ENCODE measurements around the gene EIF4A3.
A peak's percentile ranks its signal among the peaks of the same experiment; 100 is the strongest.

Gene EIF4A3

DNA sequence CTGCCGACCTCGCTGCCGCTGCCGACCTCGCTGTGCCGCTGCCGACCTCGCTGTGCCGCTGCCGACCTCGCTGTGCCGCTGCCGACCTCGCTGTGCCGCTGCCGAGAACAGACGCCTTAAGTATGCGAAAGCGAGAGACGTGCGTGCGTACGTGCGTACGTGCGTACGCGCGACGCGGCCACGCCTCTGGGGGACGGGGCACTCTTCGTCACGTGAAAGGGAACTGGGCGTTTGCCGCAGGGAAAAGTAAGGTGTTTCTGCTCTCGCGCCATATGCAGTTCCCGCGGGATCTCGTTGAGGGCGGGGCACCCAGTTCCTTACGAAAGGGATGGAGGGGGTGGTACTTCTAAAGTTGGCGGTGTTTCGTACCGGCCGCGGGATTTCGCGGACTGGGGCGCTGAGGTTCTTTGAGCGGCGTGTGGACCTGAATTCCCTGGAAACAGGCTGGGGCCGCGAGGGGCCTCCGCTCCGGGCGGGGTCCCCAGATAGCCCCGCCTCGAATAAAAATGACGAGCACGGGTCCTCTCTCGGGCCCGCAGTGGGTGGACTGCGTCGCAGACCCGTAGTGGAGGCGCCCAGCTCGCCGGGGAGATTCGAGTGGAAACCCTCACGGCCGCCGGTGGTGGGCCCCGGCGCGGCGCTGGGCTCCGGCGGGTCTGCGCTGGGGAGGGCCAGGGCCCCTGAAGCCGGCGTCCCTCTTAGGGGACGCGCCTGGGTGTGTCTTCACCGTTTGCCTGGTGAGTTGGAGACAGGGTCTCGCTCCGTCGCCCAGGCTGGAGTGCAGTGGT, at the start of gene EIF4A3:
Gene EIF4A3, minus strand, starts transcription at position 94 of the 788 bp plus-strand sequence. CDS start 167 bp downstream, outside the sequence.
- peak; percentile 98 for DNase-seq

DNA sequence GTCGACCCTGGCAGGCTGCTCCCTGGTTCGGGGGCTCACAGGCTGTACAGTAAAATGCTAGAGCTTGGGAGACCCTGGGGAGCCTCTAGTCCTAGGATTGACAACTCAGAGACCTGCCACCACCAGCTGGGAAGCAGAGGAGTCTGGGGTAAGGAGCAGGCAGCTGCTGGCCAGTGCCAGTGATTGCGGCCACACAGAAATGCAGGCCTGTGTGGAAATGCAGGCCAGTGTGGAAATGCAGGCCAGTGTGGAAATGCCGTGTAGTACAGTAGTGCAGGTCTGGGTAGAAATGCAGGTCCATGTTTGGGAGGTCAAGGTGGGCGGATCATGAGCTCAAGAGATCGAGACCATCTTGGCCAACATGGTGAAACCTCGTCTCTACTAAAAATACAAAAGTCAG, 49.7 kb upstream of the EIF4A3 start:
- no peak for DNase-seq

DNA sequence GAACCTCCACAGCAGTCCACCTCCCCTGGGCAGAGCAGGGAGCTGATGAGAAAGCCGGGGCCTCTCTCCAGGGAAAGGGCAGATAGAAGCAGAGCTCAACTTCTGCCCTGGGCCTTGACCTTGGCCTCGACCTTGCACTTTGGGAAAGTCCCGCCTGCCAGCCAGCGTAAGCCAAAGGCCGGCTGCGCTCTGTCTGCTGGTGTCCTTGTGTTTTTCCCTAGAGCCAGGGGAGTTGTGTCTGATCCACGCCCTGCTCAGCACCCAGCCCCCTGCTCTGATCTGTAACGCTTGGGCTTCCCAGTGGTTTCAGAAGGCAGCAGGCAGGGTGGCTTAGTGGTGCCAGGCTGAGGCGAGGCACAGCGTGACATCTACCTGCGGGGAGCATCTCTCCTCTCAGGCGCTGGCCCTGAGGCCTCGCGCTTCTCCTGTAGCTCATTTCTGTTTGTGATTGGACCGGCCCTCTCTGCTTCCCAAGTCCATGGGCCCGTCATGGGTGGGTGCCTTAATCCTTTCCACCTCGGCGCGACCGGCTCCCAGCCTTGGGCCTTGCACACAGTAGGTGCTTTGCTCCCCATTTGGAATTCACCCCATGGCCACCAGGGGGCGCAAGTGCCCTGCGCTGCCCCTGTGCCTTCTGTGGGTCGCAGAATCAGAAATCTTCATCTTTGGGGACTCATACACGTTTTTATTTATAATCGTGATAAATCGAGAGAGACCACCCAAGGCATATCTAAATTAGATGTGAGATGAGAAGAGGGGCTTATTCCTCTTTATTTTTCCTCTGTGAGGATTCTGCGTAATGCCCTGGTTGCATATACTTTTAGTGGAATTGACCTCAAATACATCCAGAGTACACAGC, 49.0 kb upstream of the EIF4A3 start:
- DNase-seq: peak; percentile 40 to 74

DNA sequence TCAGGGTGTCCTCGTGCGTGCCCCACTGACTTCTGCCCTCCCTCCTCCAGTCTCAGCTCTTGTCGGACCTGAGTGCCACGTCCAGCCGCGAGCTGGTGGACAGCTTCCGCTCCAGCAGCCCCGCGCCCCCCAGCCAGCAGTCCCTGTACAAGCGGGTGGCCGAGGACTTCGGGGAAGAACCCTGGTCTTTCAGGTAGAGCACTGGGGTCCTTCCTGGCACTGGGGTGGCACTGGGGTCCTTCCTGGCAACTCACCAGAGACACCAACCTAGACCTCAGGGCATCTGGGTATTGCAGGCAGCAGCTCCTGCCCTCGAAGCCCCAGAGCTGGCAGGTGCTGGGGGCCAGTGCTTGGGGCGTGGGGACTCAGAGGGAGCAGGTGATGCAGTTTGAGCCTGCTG, 48.2 kb upstream of the EIF4A3 start:
- DNase-seq: no peak

DNA sequence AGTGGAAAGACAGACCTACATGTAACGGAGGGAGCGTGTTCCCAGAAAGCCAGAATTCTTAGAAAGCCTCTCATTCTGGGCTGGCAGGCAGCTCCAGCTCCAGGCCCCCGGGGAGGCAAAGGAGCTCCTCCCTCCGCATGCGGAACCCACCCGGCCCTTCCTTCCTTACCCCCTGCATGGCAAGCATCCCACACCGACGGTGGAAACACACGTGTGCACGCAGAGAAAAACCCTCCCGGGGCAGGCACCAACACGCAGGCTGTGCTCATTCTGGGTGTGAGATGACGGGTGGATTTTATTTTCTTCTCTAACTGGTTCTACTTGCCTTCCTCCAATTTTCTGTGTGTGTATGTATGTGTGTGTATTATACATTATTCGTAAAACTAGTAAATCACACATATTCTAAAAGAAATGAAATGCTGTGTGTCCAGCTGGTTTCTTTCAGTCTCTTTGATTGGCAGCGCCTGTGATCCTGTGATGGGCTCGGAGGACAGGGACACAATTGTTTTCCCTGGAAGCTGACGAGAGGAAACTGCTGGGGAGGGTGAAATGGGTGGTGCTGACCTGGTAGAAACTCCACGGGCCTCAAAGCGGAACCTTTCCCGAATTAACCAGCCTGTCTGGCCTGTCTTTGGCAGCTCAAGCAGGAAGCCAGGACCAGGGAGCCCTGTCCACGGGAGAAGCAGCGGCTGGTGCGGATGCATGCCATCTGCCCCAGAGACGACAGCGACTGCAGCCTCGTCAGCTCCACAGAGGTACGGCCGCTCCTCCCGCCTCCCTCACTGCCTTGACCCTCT, 45.1 kb upstream of the EIF4A3 start:
- no peak for DNase-seq

DNA sequence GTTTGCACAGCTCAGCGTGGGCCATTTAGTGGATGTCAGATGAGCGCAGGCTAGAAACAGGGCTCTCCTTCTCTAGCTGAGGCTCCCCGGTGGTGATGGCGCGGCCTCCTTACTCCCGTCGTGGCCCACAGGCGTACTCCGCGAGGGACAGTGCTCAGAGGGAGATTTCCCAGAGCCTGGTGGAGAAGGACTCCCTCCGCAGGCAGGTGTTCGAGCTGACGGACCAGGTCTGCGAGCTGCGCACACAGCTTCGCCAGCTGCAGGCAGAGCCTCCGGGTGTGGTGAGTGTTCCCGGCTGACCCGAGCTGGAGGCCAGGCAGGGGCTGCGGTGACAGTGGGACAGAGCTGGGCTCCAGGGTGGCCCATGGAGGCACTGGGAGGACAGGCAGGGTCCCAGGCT, 44.3 kb upstream of the EIF4A3 start:
- no peak for DNase-seq

DNA sequence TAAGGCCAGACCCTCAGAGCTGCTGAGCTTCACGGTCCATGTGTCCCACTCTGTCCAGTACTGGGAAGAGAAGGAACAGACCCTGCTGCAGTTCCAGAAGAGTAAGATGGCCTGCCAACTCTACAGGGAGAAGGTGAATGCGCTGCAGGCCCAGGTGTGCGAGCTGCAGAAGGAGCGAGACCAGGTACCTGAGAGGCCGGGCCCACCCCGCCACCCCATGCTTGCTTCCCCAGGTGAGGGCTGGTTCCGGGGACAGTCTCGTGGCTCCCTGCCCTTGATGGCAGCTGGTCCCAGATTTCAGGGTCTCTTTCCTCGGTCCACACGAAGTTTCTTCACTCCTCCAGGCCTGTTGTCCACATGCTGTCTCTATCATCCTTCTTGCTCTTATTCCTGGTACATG, 43.8 kb upstream of the EIF4A3 start:
- DNase-seq: no peak

DNA sequence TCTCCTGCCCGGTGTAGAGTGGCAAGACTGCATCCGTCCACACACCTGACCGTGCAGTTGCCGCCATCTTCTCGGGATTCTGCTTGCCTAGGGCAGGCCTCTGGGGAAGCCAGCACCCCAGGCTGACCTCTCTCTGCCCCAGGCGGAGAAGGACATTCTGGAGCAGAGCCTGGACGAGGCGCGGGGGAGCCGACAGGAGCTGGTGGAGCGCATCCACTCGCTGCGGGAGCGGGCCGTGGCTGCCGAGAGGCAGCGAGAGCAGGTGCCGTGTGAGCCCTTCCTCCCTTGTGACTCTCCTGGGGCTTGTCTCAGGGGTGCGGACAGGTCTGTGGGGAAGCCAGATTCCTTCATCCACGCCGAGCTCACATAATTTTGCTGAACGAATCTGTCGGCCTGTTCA, 42.7 kb upstream of the EIF4A3 start:
- DNase-seq: no peak

DNA sequence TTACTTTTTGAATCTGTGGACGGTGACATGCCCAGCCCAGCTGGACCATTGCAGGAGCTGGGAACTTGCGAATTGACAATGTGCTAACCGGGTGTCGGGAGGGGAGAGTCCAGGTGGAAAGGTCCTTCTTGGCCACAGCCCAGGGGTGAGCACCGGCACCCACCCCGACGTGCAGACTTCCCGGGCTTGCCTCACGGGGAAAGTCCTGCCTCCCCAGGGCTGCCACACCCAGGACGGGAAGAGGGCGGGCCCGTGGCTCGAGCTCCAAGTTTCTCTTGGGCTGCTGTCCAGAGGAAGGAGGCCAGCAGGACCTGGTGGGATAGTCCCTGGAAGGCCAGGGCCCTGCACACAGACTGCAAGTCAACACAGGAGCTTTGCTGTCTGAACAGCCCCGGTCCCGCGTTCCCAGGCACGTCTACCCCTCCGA, 40.6 kb upstream of the EIF4A3 start:
- no peak for DNase-seq

DNA sequence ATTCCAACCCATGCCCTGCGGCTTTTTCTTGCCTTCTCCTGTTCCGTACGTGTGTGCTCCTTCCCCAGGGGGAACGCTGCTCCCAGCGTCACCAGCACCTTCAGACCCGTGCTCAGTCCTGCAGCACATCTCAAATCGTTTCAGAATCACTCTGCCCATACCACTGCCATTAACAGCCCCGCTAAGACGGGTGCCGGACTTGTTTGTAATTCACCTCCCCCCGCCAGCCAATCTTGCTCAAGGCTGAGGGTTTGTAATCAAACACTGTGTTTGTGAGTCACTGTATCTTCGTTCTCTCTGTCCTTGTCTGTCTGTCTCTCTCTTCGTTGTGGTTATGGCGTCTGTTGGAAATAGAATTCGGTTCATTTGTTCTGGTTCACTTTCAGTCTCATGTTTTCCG, 40.2 kb upstream of the EIF4A3 start:
- no peak for DNase-seq

DNA sequence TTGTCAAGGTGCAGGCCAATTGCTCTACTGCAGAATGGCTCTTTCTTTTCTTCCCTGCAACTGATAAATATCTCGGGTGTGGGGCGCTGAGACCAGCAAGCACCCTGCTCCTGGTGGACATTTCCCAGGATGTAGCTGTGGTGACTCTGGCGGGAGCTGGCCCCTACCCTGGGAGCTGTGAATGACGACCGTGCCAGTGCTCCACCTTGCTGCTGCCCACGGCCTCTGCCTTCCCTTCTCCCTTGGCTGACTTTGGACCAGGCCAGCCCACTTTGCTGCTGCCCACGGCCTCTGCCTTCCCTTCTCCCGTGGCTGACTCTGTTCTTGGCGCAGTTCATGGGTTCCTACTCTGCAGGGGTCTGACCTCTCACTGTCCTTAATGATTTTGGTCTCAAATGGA, 39.0 kb upstream of the EIF4A3 start:
- no peak for DNase-seq

DNA sequence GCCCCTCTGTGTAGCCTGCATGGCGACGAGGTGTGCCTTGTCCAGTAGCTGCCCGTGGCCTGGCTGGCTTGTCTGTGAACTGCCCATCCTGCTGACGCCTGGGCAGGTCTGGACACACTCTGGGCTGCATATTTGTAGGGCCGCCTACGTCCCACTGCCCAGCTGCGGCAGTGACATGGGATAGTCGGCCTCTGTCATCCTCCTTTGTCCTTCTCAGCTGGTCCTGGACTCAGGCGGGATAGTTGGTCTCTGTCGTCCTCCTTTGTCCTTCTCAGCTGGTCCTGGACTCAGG, 37.4 kb upstream of the EIF4A3 start:
- no peak for DNase-seq

DNA sequence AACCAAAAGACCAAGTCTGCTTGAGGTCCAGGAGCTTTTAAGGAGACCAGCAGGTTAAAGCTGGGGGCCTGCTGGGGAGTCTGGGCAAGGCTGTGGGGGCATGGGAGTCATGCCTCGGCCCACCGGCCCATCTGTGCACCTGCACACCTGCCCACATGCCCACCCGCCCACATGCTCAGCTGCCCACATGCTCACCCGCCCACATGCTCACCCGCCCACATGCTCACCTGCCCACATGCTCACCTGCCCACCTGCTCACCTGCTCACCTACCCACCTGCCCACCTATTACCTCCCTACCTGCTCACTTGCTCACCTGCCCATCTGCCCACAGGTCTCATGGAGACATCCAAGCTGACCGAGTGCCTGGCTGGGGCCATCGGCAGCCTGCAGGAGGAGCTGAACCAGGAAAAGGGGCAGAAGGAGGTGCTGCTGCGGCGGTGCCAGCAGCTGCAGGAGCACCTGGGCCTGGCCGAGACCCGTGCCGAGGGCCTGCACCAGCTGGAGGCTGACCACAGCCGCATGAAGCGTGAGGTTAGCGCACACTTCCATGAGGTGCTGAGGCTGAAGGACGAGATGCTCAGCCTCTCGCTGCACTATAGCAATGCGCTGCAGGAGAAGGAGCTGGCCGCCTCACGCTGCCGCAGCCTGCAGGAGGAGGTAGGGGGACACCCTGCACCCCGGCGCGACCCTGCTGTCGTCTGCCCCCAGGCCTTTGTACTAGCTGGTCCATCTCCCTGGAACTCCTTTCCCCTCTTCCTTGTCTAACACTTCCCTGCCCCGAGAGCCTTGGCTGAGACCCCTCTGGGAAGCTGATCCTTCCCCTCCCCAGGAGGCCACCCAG, 36.9 kb upstream of the EIF4A3 start:
- DNase-seq: no peak

DNA sequence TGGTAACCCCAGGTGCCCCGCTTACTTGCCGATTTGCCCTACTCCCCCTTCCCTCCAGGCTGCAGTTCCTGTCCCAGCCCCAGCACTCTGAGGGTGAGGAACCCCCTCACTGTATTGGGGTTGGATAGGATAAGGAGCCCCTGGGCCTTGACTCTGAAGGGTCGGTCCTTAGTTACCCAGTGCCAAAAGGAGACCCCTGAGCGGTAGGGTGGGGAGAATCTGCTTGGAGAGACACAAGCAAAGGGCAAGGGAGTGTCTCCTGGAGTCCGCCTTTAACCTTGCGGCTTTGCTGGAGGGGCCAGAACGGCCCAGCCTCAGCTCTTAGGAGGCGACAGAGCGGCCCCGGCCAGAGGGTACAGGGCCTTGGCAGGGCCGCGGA, 35.9 kb upstream of the EIF4A3 start:
- DNase-seq: no peak

DNA sequence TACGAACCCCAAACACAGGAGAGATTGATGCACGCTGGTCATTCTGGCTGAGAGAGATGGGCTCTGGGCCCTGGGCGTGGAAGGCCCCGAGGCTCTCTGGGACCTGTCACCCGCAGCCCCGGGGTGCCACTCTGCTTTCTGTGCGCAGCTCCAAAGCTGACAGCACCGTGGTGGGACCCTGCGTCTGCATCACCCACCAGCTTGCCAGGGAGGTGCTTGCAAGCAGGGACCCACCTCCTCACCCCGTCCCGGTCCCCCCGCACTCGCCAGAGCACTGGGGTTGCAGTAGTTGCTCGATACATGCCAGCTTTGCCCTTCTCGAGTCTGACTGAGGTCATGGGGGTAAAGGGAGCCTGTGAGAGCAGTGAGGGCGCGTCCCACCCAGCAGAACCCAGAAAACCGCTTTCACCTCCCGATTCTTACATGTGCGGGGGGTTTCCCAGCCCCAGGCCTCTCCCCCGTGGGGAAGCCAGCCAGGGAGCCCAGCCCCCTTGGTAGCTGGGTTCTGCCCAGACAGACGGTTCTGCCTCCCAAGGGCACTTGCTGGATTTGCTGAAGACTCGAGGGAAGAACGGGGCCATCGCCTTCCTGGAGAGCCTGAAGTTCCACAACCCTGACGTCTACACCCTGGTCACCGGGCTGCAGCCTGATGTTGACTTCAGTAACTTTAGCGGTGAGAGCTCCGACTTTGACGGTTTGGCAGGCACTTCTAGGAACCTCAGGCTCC, 35.4 kb upstream of the EIF4A3 start:
- DNase-seq: no peak

DNA sequence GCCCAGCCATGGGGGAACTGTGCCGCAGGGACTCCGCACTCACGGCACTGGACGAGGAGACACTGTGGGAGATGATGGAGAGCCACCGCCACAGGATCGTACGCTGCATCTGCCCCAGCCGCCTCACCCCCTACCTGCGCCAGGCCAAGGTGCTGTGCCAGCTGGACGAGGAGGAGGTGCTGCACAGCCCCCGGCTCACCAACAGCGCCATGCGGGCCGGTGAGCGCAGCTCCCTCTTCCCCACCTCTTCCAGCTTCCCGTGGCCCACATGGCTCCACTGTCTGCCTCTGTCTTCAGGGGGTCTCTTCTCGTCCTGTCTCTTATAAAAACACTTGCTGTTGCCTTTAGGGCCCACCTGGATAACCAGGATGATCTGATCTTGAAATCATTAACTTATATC, 34.5 kb upstream of the EIF4A3 start:
- DNase-seq: no peak

DNA sequence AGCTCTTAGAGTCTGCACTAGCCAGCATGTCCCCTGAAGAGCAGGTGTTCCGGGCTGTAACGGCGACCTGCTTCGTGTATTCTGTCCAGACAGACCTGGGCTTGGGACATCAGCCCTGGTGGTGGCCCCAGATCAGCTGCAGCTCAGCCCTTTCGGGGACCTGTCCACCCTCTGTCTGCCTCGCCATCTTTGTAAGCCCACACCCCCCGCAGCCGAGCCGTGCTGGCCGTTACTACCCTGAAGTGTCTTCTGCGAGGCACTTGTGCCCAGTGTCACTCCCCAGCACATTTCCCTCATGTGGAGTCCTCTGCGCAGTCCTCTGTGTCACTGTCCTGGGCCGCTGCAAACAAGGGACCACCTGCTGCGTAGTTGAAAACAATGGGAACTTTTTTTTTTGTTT, 33.3 kb upstream of the EIF4A3 start:
- DNase-seq: no peak

DNA sequence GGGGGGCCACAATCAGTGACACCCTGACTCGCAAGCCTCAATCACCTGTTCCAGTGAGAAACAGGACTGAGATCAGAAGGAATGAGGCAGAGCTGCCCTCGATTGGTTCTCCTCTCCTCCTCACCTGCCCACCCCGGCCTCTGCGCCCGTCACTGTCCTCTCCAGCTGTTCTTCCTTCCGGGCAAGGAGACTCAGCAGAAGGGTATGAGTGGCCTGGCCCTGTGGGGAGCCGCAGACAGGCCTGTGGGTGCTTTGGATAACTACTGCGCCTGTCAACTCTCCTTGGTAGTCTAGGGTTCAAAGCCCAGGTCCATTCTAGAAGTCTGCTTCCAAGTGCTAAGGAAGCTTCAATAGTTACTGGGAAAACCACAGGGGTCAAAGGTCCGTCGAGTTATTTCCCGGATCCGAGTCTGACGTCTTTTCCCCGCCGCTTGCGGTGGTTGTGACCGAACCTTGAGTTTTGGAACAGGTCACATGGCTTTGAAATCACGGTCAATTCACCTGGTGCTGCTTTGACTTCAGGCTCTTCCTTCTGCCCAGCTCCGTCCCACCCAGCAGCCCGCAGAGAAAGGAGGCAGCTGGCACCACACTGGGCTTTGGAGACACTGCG, 31.2 kb upstream of the EIF4A3 start:
- no peak for DNase-seq

DNA sequence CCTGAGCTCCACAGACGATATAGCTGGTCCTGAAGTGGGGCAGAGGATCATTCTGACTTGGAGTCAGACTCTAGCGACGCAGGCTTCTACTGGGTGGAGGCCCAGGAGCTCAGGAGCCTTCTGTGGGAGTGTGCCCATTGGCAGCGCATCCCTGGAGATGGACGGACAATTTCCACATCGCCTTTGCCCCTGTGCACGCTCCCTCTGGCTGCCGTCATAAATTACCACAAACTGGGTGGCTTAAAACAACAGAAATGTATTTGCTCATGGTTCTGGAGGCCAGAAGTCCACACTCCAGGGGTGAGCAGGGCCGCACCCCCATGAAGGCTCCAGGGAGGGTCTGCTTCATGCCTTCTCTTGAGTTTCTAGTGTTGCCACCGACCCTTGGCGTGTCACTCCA, 29.8 kb upstream of the EIF4A3 start:
- no peak for DNase-seq

DNA sequence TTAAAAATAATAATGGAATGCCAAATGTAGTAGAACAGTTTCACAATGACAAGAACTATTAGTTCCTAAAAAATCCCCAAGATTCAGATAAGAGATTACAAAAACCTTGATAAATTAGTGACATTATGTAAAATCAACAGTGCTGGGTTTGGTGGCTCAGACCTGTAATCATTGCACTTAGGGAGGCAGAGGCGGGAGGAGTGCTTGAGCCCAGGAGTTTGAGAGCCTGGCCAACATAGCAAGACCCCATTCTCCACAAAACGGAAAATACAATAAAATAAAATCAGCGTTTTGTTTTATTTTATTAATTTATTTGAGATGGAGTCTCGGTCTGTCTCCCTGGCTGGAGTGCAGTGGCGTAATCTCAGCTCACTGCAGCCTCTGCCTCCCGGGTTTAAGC, 27.0 kb upstream of the EIF4A3 start:
- DNase-seq: no peak

DNA sequence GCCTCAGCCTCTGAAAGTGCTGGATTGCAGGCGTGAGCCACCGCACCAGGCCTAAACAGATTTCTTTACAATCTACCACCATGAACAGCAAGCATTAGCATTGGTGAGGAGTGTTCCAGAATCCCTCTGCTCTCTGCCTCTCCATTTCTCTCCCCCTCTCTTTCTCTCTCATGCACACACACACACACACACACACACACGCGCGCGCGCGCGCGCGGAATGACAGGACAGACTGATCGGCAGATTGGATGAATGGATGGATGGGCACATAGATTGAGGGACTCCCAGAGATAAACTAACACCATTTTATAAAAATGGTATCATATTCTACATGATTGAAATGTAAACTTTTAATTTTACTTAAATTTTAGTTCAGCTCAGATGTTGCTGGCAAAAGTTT, 26.2 kb upstream of the EIF4A3 start:
- DNase-seq: no peak

DNA sequence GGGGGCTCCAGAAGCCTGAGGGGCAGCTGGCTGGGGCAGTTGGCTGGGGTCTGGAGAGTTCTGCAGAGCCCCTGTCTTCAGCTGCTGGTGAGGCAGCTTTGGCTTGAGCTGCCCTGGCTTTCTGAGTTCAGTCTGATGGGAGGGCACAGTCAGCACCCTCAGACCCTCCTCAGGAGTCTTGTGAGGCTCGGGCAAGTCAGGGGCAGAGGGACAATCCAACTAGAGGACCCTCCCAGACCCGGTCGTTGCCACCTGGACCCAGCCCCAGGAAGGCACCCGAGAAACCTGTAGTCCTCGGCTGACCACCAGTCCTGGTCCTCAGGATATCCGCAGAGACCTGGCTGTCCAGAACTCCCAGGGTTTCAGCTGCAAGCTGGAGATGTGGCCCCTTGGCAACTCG, 24.8 kb upstream of the EIF4A3 start:
- DNase-seq: no peak
